ENCODE results near the gene MFSD12. TPM values are rescaled to one million over a fixed set of nuclear protein-coding genes. Genes with fewer than 3 reads are reported as not detected.

The MFSD12 gene
- total and polyA plus RNA-seq, 4 donors, result 25.5 to 78.4 (median 62.2) TPM

- H3K9me3 ChIP-seq (ENCODE audit: control insufficient read depth in 4 of 4, insufficient read depth in 3 of 4, low read length in 3 of 4), result no peaks in the 10 kb centered on the region
- no peak for ATAC-seq (ENCODE audit: insufficient read depth, low FRiP score)
These were observed 44.7 kb downstream of the MFSD12 start for GRCh38 chr19:3512562-3513228.

GRCh38 chr19:3511506-3512251, 45.7 kb downstream of the MFSD12 start:
- H3K9me3 ChIP-seq (ENCODE audit: control insufficient read depth in 4 of 4, insufficient read depth in 3 of 4, low read length in 3 of 4), result no peaks in the 10 kb centered on the region
- no peak overlapping the region for H3K4me3 ChIP-seq
- H3K27me3 ChIP-seq (ENCODE audit: control insufficient read depth in 3 of 3, insufficient read depth in 3 of 3, low read length in 2 of 3), result no peaks in the 10 kb centered on the region
- peaks cover 0 to 23% (median 5%) of the 10 kb centered on the region in 5 donors for H3K4me1 ChIP-seq (ENCODE audit: control insufficient read depth in 5 of 5, insufficient read depth in 5 of 5, low read length in 5 of 5)
- DNase-seq (no peak), ATAC-seq (ENCODE audit: insufficient read depth, low FRiP score) (no peak)
- WGBS, 2 donors, result 88 to 90% methylated on average over 26 of the region's 26 CpGs
- no peak overlapping the region for H3K9ac ChIP-seq (ENCODE audit: insufficient read depth in 1 of 2, low read length in 2 of 2)
- peaks cover 0 to 16% (median 9%) of the 10 kb centered on the region in 4 donors for H3K36me3 ChIP-seq (ENCODE audit: control insufficient read depth in 4 of 4, insufficient read depth in 4 of 4, low read length in 4 of 4)
- H3K27ac ChIP-seq (ENCODE audit: low read depth in 1 of 2, low read length in 1 of 2), result no peak overlapping the region
- TF ChIP-seq CTCF (IDR thresholded peaks at IDR 0.05; ENCODE audit: control extremely low read depth, extremely low read depth), result no peak

More at GRCh38 chr19:3512562-3513228, 44.7 kb downstream of the MFSD12 start:
- no peak overlapping the region for H3K27ac ChIP-seq (ENCODE audit: low read depth in 1 of 2, low read length in 1 of 2)
- H3K4me1 ChIP-seq (ENCODE audit: control insufficient read depth in 5 of 5, insufficient read depth in 5 of 5, low read length in 5 of 5), result peaks cover 0 to 19% (median 2%) of the 10 kb centered on the region in 5 donors
- peaks cover 0 to 16% (median 9%) of the 10 kb centered on the region in 4 donors for H3K36me3 ChIP-seq (ENCODE audit: control insufficient read depth in 4 of 4, insufficient read depth in 4 of 4, low read length in 4 of 4)
- H3K9ac ChIP-seq (ENCODE audit: insufficient read depth in 1 of 2, low read length in 2 of 2), result no peak overlapping the region
- no peak overlapping the region for H3K4me3 ChIP-seq
- DNase-seq, result no peak
- WGBS, 2 donors, result 93 to 96% methylated on average over 17 of the region's 17 CpGs
- no peak for TF ChIP-seq CTCF (IDR thresholded peaks at IDR 0.05; ENCODE audit: control extremely low read depth, extremely low read depth)
- no peaks in the 10 kb centered on the region for H3K27me3 ChIP-seq (ENCODE audit: control insufficient read depth in 3 of 3, insufficient read depth in 3 of 3, low read length in 2 of 3)

- Histone ChIP-seq H3K4me1 (ENCODE audit: control insufficient read depth in 5 of 5, insufficient read depth in 5 of 5, low read length in 5 of 5) (peaks cover 0 to 15% (median 5%) of the 10 kb centered on the region in 5 donors), H3K27ac (ENCODE audit: low read depth in 1 of 2, low read length in 1 of 2) (no peak overlapping the region), H3K9ac (ENCODE audit: insufficient read depth in 1 of 2, low read length in 2 of 2) (no peak overlapping the region), H3K4me3 (no peak overlapping the region), H3K36me3 (ENCODE audit: control insufficient read depth in 4 of 4, insufficient read depth in 4 of 4, low read length in 4 of 4) (peaks cover 0 to 16% (median 9%) of the 10 kb centered on the region in 4 donors), H3K27me3 (ENCODE audit: control insufficient read depth in 3 of 3, insufficient read depth in 3 of 3, low read length in 2 of 3) (no peaks in the 10 kb centered on the region), H3K9me3 (ENCODE audit: control insufficient read depth in 4 of 4, insufficient read depth in 3 of 4, low read length in 3 of 4) (no peaks in the 10 kb centered on the region)
- no peak for TF ChIP-seq CTCF (IDR thresholded peaks at IDR 0.05; ENCODE audit: control extremely low read depth, extremely low read depth)
- ATAC-seq (ENCODE audit: insufficient read depth, low FRiP score) (no peak), DNase-seq (no peak)
- WGBS, 2 donors, result 92 to 95% methylated on average over 21 to 22 of the region's 22 CpGs
These were observed 46.7 kb downstream of the MFSD12 start for GRCh38 chr19:3510727-3511126.

Data from lung (tissue), 12 donors.